GM12891 (cell line): ENCODE measurements around the gene TEX101.

Source experiments
- POLR2A ChIP-seq: IDR thresholded peaks from 2 replicates; pipeline ENCODE4 v1.6.1; 2011; ENCODE audit warnings: low read depth, low read length, control low read depth
- SPI1 ChIP-seq: IDR thresholded peaks from 2 replicates; pipeline ENCODE4 v1.6.1; 2011; ENCODE audit warnings: low read depth, low read length, control low read depth

DNA sequence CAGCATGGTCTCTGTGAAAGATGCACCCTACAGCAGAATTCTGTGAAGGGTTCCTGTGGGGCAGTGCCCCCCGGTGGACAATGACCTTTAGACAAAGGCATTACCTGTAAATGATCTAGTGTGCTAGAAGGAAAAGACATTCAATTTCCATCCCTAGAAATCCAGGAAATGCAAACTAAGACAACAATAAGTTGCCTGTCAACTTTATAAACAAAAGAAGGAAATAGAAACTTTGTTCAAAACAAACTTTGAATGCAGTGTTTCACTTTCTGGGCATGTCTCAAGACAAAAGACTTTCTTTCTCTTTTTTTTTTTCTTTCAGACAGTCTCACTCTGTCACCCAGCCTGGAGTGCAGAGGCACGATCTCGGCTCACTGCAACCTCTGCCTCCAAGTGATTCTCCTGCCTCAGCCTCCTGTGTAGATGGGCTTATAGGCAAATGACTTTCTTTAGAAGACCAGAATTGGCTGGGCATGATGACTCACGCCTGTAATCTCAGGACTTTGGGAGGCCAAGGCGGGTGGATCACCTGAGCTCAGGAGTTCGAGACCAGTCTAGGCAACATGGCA lies 15.5 kb downstream of the TEX101 start:
- TF ChIP-seq POLR2A: no peak
- TF ChIP-seq SPI1: no peak
